K562 (cell line): ENCODE results near the gene ETV2. TPM values are rescaled to one million over a fixed set of nuclear protein-coding genes. Genes with fewer than 3 reads are reported as not detected.

Experiments used
- ARID3A ChIP-seq: IDR thresholded peaks from 2 replicates; pipeline ENCODE4 v1.6.1; 2012; ENCODE audit warnings: low read depth, low read length, improper control_type of control experiment, borderline replicate concordance
- CREB5 ChIP-seq: fragments of 250-450 bp; sonication (Bioruptor Pico); IDR thresholded peaks from 2 replicates; pipeline ENCODE4 v1.5.0; 2020; ENCODE audit warnings: mild to moderate bottlenecking
- CXXC5 ChIP-seq: fragments of 250-450 bp; sonication (Bioruptor Pico); IDR thresholded peaks from 2 replicates; pipeline ENCODE4 v1.8.0; 2022; ENCODE audit warnings: inconsistent platforms, mild to moderate bottlenecking, moderate library complexity
- DDX20 ChIP-seq: fragments of 450-650 bp; IDR thresholded peaks from 2 replicates; pipeline ENCODE4 v1.6.1; 2016; ENCODE audit warnings: missing genetic modification characterization, low read depth, mild to moderate bottlenecking, missing compliant biosample characterization, moderate library complexity
- E2F8 ChIP-seq: fragments of 450-650 bp; IDR thresholded peaks from 2 replicates; pipeline ENCODE4 v1.7.1; 2018; ENCODE audit warnings: mild to moderate bottlenecking, low read depth; ENCODE audit not compliant: partially characterized antibody
- HDAC2 ChIP-seq: fragments of 450-650 bp; IDR thresholded peaks from 2 replicates; pipeline ENCODE4 v1.6.1; 2016; ENCODE audit warnings: mild to moderate bottlenecking
- ID3 ChIP-seq, 2 experiments: fragments of 250-450 bp in 1 of 2; fragments of 450-650 bp in 1 of 2; sonication (Bioruptor Pico) in 1 of 2; IDR thresholded peaks; 2 replicates each; pipeline versions ENCODE4 v1.6.1 to v1.8.0; 2016 to 2021; ENCODE audit warnings: mild to moderate bottlenecking in 2 of 2, moderate library complexity in 2 of 2, missing compliant biosample characterization in 1 of 2, missing genetic modification characterization in 1 of 2
- MYNN ChIP-seq, 2 experiments: sonication (generic); formaldehyde crosslinking in 1 of 2; IDR thresholded peaks; 2 replicates each; pipeline versions ENCODE4 v1.5.0 to v1.6.1; 2016 to 2020; ENCODE audit warnings: antibody characterized with exemption in 1 of 2, missing genetic modification reagents in 1 of 2
- THRAP3 ChIP-seq: fragments of 450-650 bp; IDR thresholded peaks from 2 replicates; pipeline ENCODE4 v1.6.1; 2016; ENCODE audit warnings: mild to moderate bottlenecking, inconsistent platforms, borderline replicate concordance
- THRB ChIP-seq: fragments of 450-650 bp; formaldehyde crosslinking; conservative IDR thresholded peaks from 2 replicates; pipeline ENCODE4 v1.4.0; 2022; ENCODE audit warnings: mild to moderate bottlenecking, missing genetic modification characterization
- ZBTB7A ChIP-seq: IDR thresholded peaks from 2 replicates; pipeline ENCODE4 v1.6.1; 2011; ENCODE audit warnings: low read depth, mild to moderate bottlenecking, low read length, moderate library complexity, borderline replicate concordance; ENCODE audit not compliant: control insufficient read depth
- ZNF197 ChIP-seq: fragments of 200-800 bp; sonication (Bioruptor generic); IDR thresholded peaks from 2 replicates; pipeline ENCODE4 v1.6.1; 2016; ENCODE audit warnings: low read depth, missing genetic modification characterization, missing compliant biosample characterization
- ZNF766 ChIP-seq: fragments of 200-800 bp; sonication (Bioruptor generic); conservative IDR thresholded peaks from 2 replicates; pipeline ENCODE4 v1.6.1; 2016; ENCODE audit warnings: missing genetic modification characterization, missing compliant biosample characterization
- polyA plus RNA-seq, 8 experiments: library from polyadenylated mRNA; depleted of rRNA in 4 of 8; stranded (reverse) in 5 of 8; unstranded in 3 of 8; fragments of >200 nt; fragmentation: Nextera tagmentation in 2 of 8; fragmentation: Illumina TruSeq in 1 of 8; extraction: Ambion mirVana in 2 of 8; extraction: Trizol in 1 of 8; gene quantifications; 2 replicates each; pipeline versions ENCODE4 v1.2.1 to v1.2.3, GENCODE V29; 2011 to 2014; ENCODE audit warnings: inconsistent platforms in 1 of 8, missing spikeins in 1 of 8
- total RNA-seq, 7 experiments: library from RNA; depleted of rRNA in 6 of 7; stranded (reverse); fragments of >200 nt in 6 of 7; fragmentation: Illumina TruSeq in 2 of 7; extraction: Trizol in 2 of 7; gene quantifications; 2 replicates each; pipeline versions ENCODE4 v1.2.1 to v1.2.3, GENCODE V29; 2011 to 2021; ENCODE audit warnings: low replicate concordance in 1 of 7

The ETV2 gene
- total and polyA plus RNA-seq, 9 of the 15 experiments (the other 6 are each of a cell fraction or from before 2014, with no cell fraction given): 0.11 to 3.7 (median 0.55) TPM

- TF ChIP-seq ZNF197 (CRISPR knock-in tag) (no peak), MYNN (IDR thresholded peaks at IDR 0.05) (no peak), MYNN (CRISPR knock-in tag; IDR thresholded peaks at IDR 0.05) (no peak), CXXC5 (CRISPR knock-in tag) (peak; percentile 97), THRB (CRISPR knock-in tag) (no peak), HDAC2 (peak; percentile 93), E2F8 (peak; percentile 97), CREB5 (CRISPR knock-in tag) (peak; percentile 72; the same call in 1 of the 2 replicates), ZNF766 (CRISPR knock-in tag) (no peak), ARID3A (no peak), ID3 (CRISPR knock-in tag; IDR thresholded peaks at IDR 0.05) (no peak), ID3 (tag; IDR thresholded peaks at IDR 0.05) (no peak), DDX20 (tag) (no peak), ZBTB7A (peak; percentile 76; the same call in 1 of the 2 replicates), THRAP3 (no peak)
These were observed 12.8 kb upstream of the ETV2 start, which contains the start of gene RBM42 (continued) for GRCh38 chr19:35628565-35629331.
